GM12878 (cell line): Measurements from ENCODE around the gene HDAC3.

Source experiments
- ASH2L ChIP-seq: fragments of 300-600, 200-600 bp; sonication (generic); IDR thresholded peaks from 2 replicates; pipeline ENCODE4 v1.6.1; 2017; ENCODE audit warnings: low read depth, mild to moderate bottlenecking, borderline replicate concordance
- CTCF ChIP-seq, 3 experiments: IDR thresholded peaks in 2 of 3; conservative IDR thresholded peaks in 1 of 3; 2 replicates each; pipeline ENCODE4 v1.5.1; 2011; ENCODE audit warnings: low read depth in 3 of 3, low read length in 3 of 3, mild to moderate bottlenecking in 3 of 3, control low read depth in 2 of 3, moderate library complexity in 2 of 3, inconsistent platforms in 1 of 3, mixed read lengths in 1 of 3; ENCODE audit not compliant: control insufficient read depth in 2 of 3, insufficient read depth in 1 of 3; ENCODE audit errors: extremely low read depth in 1 of 3
- EP300 ChIP-seq, 2 experiments: fragments of 150-350 bp in 1 of 2; IDR thresholded peaks; 2 replicates each; pipeline ENCODE4 v1.6.1; 2011 to 2012; ENCODE audit warnings: low read depth in 2 of 2, low read length in 2 of 2, borderline replicate concordance in 1 of 2, improper control_type of control experiment in 1 of 2, inconsistent platforms in 1 of 2; ENCODE audit not compliant: control insufficient read depth in 1 of 2
- FOXM1 ChIP-seq: IDR thresholded peaks from 2 replicates; pipeline ENCODE4 v1.6.1; 2012; ENCODE audit warnings: low read depth, mild to moderate bottlenecking, inconsistent platforms, low read length, moderate library complexity
- MEF2A ChIP-seq: IDR thresholded peaks from 2 replicates; pipeline ENCODE4 v1.6.1; 2011; ENCODE audit warnings: low read depth, mild to moderate bottlenecking, low read length, moderate library complexity; ENCODE audit not compliant: insufficient read depth
- MYC ChIP-seq: IDR thresholded peaks from 2 replicates; pipeline ENCODE4 v1.6.1; 2011; ENCODE audit warnings: mild to moderate bottlenecking, low read length, moderate library complexity, inconsistent platforms; ENCODE audit not compliant: insufficient read depth, insufficient replicate concordance, insufficient read length, severe bottlenecking
- NR2C2 ChIP-seq: IDR thresholded peaks from 2 replicates; pipeline ENCODE4 v1.6.1; 2011; ENCODE audit warnings: borderline replicate concordance, low read depth; ENCODE audit not compliant: control insufficient read depth, insufficient read length
- POLR2A ChIP-seq: IDR thresholded peaks from 2 replicates; pipeline ENCODE4 v1.6.1; 2011; ENCODE audit warnings: low read depth, mild to moderate bottlenecking, low read length
- POLR2AphosphoS2 ChIP-seq: IDR thresholded peaks from 2 replicates; pipeline ENCODE4 v1.6.1; 2011; ENCODE audit warnings: low read depth, mild to moderate bottlenecking, low read length, improper control_type of control experiment, moderate library complexity
- RCOR1 ChIP-seq: conservative IDR thresholded peaks from 2 replicates; pipeline ENCODE4 v1.6.1; 2012; ENCODE audit warnings: low read depth, low read length, improper control_type of control experiment
- SRF ChIP-seq, 2 experiments: IDR thresholded peaks; 2 replicates each; pipeline ENCODE4 v1.6.1; 2011; ENCODE audit warnings: low read depth in 2 of 2, low read length in 2 of 2, mild to moderate bottlenecking in 1 of 2, moderate library complexity in 1 of 2
- ZNF274 ChIP-seq: IDR thresholded peaks from one replicate; pipeline ENCODE4 v1.8.0; 2011; ENCODE audit not compliant: insufficient read length, insufficient read depth
- ZZZ3 ChIP-seq: IDR thresholded peaks from 2 replicates; pipeline ENCODE4 v1.6.1; 2011; ENCODE audit warnings: low read depth; ENCODE audit not compliant: control insufficient read depth, insufficient read length

- no peak for TF ChIP-seq ZZZ3
- TF ChIP-seq POLR2AphosphoS2, result no peak
- TF ChIP-seq FOXM1, result no peak
- TF ChIP-seq CTCF (IDR thresholded peaks at IDR 0.05 in 2 of 3, conservative IDR thresholded peaks at IDR 0.05 in 1 of 3; ENCODE audit: control insufficient read depth in 2 of 3, extremely low read depth in 1 of 3, insufficient read depth in 1 of 3, low read depth in 3 of 3, low read length in 3 of 3), result no peak
- no peak for TF ChIP-seq POLR2A
- TF ChIP-seq EP300 (IDR thresholded peaks at IDR 0.05; ENCODE audit: borderline replicate concordance in 1 of 2, control insufficient read depth in 1 of 2, low read depth in 2 of 2, low read length in 2 of 2), result no peak
- TF ChIP-seq NR2C2, result no peak
- no peak for TF ChIP-seq RCOR1
- TF ChIP-seq ZNF274, result no peak
- no peak for TF ChIP-seq MEF2A
- no peak for TF ChIP-seq MYC
- TF ChIP-seq ASH2L, result no peak
- no peak for TF ChIP-seq SRF (IDR thresholded peaks at IDR 0.05; ENCODE audit: low read depth in 2 of 2, low read length in 2 of 2)
These were observed 39.3 kb downstream of the HDAC3 start for GRCh38 chr5:141597394-141597793.
